Lower lobe of right lung (tissue), 2 donors: ENCODE measurements around the gene MRPL14. TPM values are rescaled to one million over a fixed set of nuclear protein-coding genes. Genes with fewer than 3 reads are reported as not detected.

Source experiments
- ATAC-seq, 2 donors: fragments of 200-7000 bp; cut with Tn5 transposase; one replicate each; pipeline ENCODE4 v1.9.1; 2020 to 2022; ENCODE audit warnings: mild to moderate bottlenecking in 2 of 2, moderate library complexity in 2 of 2
- DNase-seq: peaks from one replicate; pipeline ENCODE4 v3.0.0-alpha.2; 2020
- H3K27ac ChIP-seq: fragments of 200-600 bp; one replicate; pipeline ENCODE4 v1.8.0; 2022
- H3K27me3 ChIP-seq: fragments of 200-600 bp; one replicate; pipeline ENCODE4 v1.8.0; 2022; ENCODE audit warnings: low read depth
- H3K36me3 ChIP-seq: fragments of 200-600 bp; one replicate; pipeline ENCODE4 v1.8.0; 2022; ENCODE audit warnings: mild to moderate bottlenecking
- H3K4me1 ChIP-seq: fragments of 200-600 bp; one replicate; pipeline ENCODE4 v1.8.0; 2022
- H3K4me3 ChIP-seq: fragments of 200-600 bp; one replicate; pipeline ENCODE4 v1.8.0; 2022; ENCODE audit warnings: mild to moderate bottlenecking
- H3K9me3 ChIP-seq: fragments of 200-600 bp; one replicate; pipeline ENCODE4 v1.8.0; 2022
- CTCF ChIP-seq: fragments of 200-600 bp; IDR thresholded peaks from one replicate; pipeline ENCODE4 v1.8.0; 2022; ENCODE audit warnings: antibody characterized with exemption, mild to moderate bottlenecking
- intact Hi-C: fragments of 100-400 bp; cut with DNase I; formaldehyde crosslinking; loops from one replicate; pipeline ENCODE4 v1.11.0; 2022
- total RNA-seq: library from RNA; stranded (reverse); fragmentation: NEBNext Ultra II Directional; extraction: Animal tissue kit (Norgen Biotek cat#: 25700); gene quantifications from one replicate; pipeline ENCODE4 v1.2.1, GENCODE V29; 2021
- donor health status: DM: no; HTN: yes; CAD: no; lungs with severe emphysema.

The MRPL14 gene
- total RNA-seq, 1 donor from 2014 or later, result 83.9 TPM

DNA sequence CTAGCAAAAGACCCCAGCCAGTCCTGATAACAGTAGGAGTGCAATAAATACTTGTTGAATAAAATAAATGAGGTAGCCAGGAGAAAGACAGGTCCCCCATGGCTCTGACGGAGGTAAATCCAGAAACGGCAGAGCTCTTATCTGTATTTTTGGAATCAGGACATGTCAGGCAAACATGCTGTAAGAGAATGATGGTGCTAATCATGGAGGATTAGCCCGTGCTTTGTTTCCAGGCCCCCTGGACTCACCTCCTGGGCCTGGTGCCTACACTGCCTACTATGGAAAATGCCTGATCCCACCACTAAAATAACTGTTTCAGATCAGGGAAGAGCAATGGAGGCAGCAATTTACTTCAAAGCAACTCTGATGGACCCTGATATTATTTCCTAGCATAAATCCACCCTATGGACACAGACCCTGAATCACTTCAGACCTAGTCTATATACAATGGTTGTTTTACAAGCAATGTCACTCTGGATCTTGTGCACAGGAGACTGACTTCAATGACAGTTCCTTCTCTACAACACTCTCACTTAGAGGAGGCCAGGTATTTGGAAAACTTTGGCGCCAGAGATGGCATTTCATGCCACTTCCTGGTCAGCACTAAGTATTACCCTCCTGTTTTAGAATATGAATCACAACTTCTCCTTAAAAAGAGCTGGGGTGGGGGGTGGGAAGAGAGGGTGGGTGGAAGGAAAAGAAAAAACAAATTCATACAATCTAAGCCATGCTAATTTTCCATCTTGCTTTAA, 6.4 kb downstream of the MRPL14 start:
- peak overlapping the region; percentile 91 for H3K27ac ChIP-seq
- H3K36me3 ChIP-seq, result peaks cover 3% of the 10 kb centered on the region
- TF ChIP-seq CTCF, result no peak
- no peaks in the 10 kb centered on the region for H3K27me3 ChIP-seq
- H3K9me3 ChIP-seq, result no peaks in the 10 kb centered on the region
- DNase-seq, result no peak
- H3K4me1 ChIP-seq, result peaks cover 83% of the 10 kb centered on the region
- intact Hi-C loops, result no loop called here
- no peak overlapping the region for H3K4me3 ChIP-seq
- no peak for ATAC-seq

- no peak for TF ChIP-seq CTCF
- intact Hi-C loops, result no loop called here
- Histone ChIP-seq H3K4me3 (no peak overlapping the region), H3K36me3 (peaks cover 14% of the 10 kb centered on the region), H3K4me1 (peaks cover 84% of the 10 kb centered on the region), H3K27me3 (no peaks in the 10 kb centered on the region), H3K9me3 (no peaks in the 10 kb centered on the region), H3K27ac (peak overlapping the region; percentile 91)
- ATAC-seq (peak; percentile 85 to 87), DNase-seq (peak; percentile 75)
Measured at GRCh38 chr6:44119704-44120262, 7.5 kb downstream of the MRPL14 start.

- peak; percentile 62 for DNase-seq
- peak; percentile 76 to 88 for ATAC-seq
- no peaks in the 10 kb centered on the region for H3K9me3 ChIP-seq
- H3K27me3 ChIP-seq, result no peaks in the 10 kb centered on the region
- H3K36me3 ChIP-seq, result peaks cover 37% of the 10 kb centered on the region
- intact Hi-C loops, result no loop called here
- H3K4me1 ChIP-seq, result peaks cover 73% of the 10 kb centered on the region
- no peak for TF ChIP-seq CTCF
- peak overlapping the region; percentile 71 for H3K27ac ChIP-seq
- H3K4me3 ChIP-seq, result no peak overlapping the region
Measured at GRCh38 chr6:44117397-44118128, 9.7 kb downstream of the MRPL14 start.

GRCh38 chr6:44116641-44117382, 10.4 kb downstream of the MRPL14 start:
- Histone ChIP-seq H3K4me3 (no peak overlapping the region), H3K36me3 (peaks cover 44% of the 10 kb centered on the region), H3K27me3 (no peaks in the 10 kb centered on the region), H3K4me1 (peaks cover 71% of the 10 kb centered on the region), H3K27ac (peak overlapping the region; percentile 62), H3K9me3 (no peaks in the 10 kb centered on the region)
- intact Hi-C loops, result no loop called here
- no peak for TF ChIP-seq CTCF
- ATAC-seq (no peak), DNase-seq (no peak)

GRCh38 chr6:44115866-44116265, 11.4 kb downstream of the MRPL14 start:
- H3K27ac ChIP-seq, result peak overlapping the region; percentile 62
- H3K9me3 ChIP-seq, result no peaks in the 10 kb centered on the region
- H3K27me3 ChIP-seq, result no peaks in the 10 kb centered on the region
- ATAC-seq, result no peak
- DNase-seq, result no peak
- H3K4me1 ChIP-seq, result peaks cover 71% of the 10 kb centered on the region
- H3K4me3 ChIP-seq, result no peak overlapping the region
- intact Hi-C loops, result no loop called here
- no peak for TF ChIP-seq CTCF
- peaks cover 53% of the 10 kb centered on the region for H3K36me3 ChIP-seq
